Measurements from ENCODE around the gene MKKS.

GRCh38 chr20:10481676-10482075 is 47.7 kb upstream of the MKKS start:
- TF ChIP-seq CTCF (IDR thresholded peaks at IDR 0.05) (no peak), POLR2A (IDR thresholded peaks at IDR 0.05) (no peak), POLR2AphosphoS5 (IDR thresholded peaks at IDR 0.05) (no peak), EP300 (IDR thresholded peaks at IDR 0.05) (no peak)
